ENCODE data around the gene KLHL29.

DNA sequence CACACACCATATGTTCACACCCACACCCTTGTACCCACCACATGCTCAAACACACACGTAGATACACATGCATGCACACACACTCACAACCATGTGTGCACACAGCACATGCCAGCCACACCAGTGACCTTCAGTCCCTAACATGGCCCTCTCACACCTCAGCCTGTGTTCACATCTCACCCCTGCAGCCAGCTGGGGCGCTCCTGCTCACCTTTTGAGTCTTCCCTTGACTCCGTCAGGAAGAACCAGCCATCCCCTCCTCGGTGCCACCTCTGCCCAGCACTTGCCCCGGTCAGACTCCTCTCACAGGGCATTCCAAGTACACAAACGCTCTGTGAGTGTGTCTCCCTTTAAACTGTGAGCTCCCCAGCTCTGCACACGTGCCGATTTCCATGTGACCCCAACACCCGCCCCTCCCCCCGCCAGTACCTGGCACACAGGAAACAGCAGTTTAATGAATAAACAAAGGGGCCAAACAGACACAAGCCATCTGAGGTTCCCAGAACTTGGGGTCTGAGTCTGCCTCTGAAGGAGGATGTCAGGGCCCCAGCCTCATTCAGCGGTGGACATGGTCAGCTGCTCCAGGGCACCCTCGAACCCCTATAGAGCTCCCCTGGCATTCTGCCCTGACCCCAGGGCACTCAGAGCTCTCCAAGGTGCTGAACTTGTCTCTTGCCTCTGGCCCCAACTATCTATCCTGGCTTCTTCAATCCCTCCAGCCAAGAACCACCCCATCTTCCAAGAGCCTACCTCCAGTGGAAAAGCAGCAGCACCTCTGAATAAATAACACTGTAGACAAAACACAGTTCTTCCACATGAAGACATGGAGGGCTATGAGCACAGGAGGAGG lies 289.1 kb downstream of the KLHL29 start:
- TF ChIP-seq EP300 (IDR thresholded peaks at IDR 0.05; ENCODE audit: borderline replicate concordance): no peak
- TF ChIP-seq, protein P1, sequence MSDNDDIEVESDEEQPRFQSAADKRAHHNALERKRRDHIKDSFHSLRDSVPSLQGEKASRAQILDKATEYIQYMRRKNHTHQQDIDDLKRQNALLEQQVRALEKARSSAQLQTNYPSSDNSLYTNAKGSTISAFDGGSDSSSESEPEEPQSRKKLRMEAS (IDR thresholded peaks at IDR 0.05): no peak

Data from Ishikawa (cell line).